Measurements from ENCODE around the gene THSD4.
"Not testable (repeated sequence)": the region's sequence is repeated elsewhere in the genome, so short reads cannot be mapped to it uniquely, and the experiment has no call there.

DNA sequence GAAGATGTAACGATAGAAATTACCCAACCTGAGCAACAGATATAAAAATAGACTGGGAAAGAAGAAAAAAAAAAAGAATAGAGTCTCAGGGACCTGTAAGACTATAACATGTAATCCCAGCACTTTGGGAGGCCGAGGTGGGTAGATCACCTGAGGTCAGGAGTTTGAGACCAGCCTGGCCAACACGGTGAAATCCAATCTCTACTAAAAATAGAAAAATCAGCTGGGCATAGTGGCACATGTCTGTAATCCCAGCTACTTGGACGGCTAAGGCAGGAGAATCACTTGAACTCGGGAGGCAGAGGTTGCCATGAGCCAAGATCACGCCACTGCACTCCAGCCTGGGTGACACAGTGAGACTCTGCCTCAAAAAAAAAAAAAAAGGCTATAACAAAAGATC, 12.9 kb downstream of the THSD4 start:
- TF ChIP-seq EZH2 (IDR thresholded peaks at IDR 0.05; ENCODE audit: borderline replicate concordance, insufficient read depth, low read length, poor library complexity, severe bottlenecking); POLR2AphosphoS5 (IDR thresholded peaks at IDR 0.05); EP300 (conservative IDR thresholded peaks at IDR 0.05; ENCODE audit: poor library complexity, severe bottlenecking); TAF1 (IDR thresholded peaks at IDR 0.05; ENCODE audit: low read depth); REST (IDR thresholded peaks at IDR 0.05; ENCODE audit: borderline replicate concordance); SMC3 (conservative IDR thresholded peaks at IDR 0.05; ENCODE audit: poor library complexity); MXI1 (conservative IDR thresholded peaks at IDR 0.05; ENCODE audit: poor library complexity, severe bottlenecking): not testable (repeated sequence)
- TF ChIP-seq, protein P1, sequence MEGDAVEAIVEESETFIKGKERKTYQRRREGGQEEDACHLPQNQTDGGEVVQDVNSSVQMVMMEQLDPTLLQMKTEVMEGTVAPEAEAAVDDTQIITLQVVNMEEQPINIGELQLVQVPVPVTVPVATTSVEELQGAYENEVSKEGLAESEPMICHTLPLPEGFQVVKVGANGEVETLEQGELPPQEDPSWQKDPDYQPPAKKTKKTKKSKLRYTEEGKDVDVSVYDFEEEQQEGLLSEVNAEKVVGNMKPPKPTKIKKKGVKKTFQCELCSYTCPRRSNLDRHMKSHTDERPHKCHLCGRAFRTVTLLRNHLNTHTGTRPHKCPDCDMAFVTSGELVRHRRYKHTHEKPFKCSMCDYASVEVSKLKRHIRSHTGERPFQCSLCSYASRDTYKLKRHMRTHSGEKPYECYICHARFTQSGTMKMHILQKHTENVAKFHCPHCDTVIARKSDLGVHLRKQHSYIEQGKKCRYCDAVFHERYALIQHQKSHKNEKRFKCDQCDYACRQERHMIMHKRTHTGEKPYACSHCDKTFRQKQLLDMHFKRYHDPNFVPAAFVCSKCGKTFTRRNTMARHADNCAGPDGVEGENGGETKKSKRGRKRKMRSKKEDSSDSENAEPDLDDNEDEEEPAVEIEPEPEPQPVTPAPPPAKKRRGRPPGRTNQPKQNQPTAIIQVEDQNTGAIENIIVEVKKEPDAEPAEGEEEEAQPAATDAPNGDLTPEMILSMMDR (IDR thresholded peaks at IDR 0.05; ENCODE audit: poor library complexity, severe bottlenecking) = not testable (repeated sequence)

Measured in neural cell (in vitro differentiated cells).